ENCODE measurements around the gene RPS2.

- TF ChIP-seq GATA1 (IDR thresholded peaks at IDR 0.05; ENCODE audit: low read depth, low read length) (no peak), POLR2A (IDR thresholded peaks at IDR 0.05; ENCODE audit: low read length) (no peak)
Observed at GRCh38 chr16:1979271-1980029, 14.8 kb upstream of the RPS2 start.

Measured in erythroblast (primary cell).